ENCODE results near the gene CRYBA1.
"Not testable (repeated sequence)": the region's sequence is repeated elsewhere in the genome, so short reads cannot be mapped to it uniquely, and the experiment has no call there.

CRYBA1 gene

GRCh38 chr17:29238133-29238850, 8.4 kb upstream of the CRYBA1 start:
- DNase-seq = no peak

DNA sequence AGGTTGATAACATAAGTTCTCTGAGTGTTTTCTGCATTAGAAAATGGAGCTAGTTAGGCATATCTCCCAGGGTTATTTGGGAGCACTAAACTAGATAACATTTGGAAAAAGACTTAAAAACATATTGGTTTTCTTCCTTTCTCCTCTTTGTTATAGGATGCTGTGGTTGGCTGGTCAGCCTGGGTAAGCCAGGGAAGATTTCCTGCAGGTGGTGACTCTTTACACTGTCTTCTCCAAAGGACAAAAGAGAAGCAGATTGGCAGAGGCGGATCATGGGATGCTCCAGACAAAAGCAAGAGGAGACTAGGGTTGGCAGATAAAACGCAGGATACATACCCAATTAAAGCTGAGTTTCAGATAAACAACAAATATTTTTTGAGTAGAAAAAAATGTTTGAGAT, 6.2 kb upstream of the CRYBA1 start:
- DNase-seq = no peak

DNA sequence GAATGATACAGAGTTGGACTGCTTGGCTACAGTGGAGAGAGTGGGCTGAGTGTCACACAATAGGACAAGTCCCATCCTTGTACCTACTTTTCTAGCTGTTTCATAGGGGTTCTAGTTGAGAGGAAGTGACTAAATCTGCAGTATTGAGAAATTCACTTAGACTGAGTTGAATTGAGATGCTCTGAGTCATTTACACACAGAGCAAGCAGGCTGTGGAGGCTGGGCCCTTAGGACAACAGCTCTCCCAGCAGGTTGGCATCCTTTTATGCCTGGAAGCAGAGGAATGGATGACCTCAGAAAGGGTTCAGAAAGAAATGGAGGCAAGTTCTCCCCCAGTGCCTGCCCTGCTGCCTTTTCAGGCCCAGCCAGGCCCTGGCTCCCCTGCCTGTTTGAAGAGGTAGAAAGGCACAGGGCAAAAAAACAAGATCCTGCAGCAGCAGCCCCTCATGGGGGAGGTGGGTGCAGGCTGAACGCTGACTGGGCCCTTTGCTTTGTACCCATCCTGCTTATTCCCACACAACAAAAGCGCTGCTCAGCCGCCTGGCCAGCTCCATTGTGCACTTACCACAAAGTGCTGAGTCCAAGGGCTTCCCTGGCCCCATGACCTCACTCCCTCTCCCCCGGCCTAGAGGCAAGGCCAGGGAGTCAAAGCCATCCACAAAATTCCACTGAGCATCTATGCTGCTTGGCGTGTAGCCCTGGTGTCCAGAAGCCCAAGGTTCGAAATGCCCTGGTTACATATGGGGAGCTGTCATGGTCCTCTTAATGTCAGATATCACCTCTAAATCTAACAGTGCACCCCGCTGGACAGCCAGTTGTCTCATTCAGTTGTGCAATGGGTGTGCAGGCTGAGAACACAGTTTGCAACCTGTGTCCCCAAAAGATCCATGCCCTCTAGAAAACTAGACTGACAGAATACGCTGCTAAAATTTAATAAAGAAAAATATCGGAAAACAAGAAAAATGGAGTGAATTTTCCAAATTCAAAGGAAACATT, 5.4 kb upstream of the CRYBA1 start:
- no peak for DNase-seq

GRCh38 chr17:29242051-29242450, 4.6 kb upstream of the CRYBA1 start:
- no peak for DNase-seq

GRCh38 chr17:29242790-29243189, 3.9 kb upstream of the CRYBA1 start:
- DNase-seq = no peak

DNA sequence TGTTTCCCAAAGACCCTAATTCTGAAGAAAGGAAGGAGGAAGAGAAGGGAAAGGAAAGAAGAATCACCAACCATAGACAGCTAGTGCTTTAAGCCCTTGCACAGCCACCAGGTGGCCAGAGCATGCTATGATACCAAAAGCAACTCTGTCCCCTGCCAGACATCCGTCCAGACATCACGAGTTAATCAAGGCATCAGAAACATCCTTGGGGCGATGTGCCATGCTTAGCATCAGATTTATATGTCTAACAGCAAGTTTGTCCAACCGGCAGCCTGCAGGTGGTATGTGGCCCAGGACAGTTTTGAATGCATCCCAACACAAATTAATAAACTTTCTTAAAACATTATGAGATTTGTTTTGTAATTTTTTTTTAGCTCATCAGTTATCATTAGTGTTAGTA, 2.9 kb upstream of the CRYBA1 start:
- no peak for DNase-seq

DNA sequence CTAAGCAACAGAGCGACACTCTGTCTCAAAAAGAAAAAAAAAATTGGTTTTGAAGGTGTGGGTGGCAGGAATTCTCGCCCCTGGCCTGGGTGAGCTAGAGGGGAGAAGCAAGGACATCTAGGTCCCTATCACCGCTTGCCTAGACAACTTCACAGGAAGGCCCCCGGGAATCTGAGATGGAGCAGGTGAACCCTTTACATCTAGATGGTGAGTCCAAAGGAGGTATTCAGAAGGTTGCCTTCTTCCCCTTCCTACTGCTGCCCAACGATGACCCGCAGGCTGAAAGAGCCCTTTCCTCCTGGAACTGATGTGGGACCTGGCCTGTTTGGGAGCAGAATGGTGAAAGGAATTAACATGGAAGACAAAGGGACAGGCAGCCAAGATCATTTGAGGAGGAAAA, 1.3 kb upstream of the CRYBA1 start:
- no peak for DNase-seq

DNA sequence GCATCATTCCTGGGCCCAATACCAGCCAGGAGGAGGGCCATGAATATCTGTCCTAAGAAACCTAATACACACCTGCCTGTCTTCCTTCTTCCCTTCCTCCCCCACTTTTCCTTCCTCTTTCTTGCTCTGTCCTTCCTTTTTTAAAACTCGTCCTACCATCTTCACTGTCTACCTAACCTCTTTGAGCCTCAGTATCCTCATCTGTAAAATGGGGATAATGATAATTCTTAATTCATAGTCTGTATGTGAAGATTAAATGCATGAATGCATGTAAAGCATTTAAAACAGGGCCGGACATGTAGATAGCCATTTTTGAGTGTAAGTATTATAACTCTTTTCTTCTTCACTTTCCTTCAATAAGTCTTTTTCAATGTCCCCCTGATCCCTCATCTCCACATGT, 560 bp downstream of the CRYBA1 start:
- DNase-seq = no peak

DNA sequence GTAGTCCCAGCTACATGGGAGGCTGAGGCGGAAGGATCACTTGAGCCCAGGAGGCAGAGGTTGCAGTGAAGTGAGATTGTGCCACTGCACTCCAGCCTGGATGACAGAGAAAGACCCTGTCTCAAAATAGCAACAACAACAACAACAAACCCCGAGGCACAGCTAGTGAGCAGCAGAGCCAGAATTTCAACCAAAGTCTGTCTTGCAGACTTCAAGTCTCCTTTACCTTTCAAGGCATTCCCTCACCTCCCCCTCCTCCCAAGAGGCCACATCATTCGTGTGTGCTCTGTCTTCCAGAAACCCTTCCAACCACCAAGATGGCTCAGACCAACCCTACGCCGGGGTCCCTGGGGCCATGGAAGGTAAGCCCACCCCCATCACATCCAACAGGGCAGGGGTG, 2.2 kb downstream of the CRYBA1 start:
- no peak for DNase-seq

- no peak for DNase-seq
These were observed 4.0 kb downstream of the CRYBA1 start for GRCh38 chr17:29250666-29251065.

DNA sequence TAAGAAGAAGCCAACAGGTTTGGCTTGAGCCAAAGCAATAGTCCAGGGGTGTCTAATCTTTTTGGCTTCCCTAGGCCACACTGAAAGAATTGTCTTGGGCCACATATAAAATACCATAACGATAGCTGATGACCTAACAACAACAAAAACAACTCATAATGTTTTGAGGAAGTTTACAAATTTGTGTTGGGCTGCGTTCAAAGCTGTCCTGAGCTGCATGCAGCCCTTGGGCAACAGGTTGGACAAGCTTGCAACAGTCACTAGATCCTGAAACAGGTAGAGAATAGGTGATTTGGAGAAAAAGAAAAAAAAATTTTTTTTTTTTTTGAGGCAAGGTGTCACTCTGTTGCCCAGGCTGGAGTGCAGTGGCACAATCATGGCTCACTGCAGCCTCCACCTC, 4.5 kb downstream of the CRYBA1 start:
- DNase-seq = no peak

GRCh38 chr17:29252101-29252791, 5.6 kb downstream of the CRYBA1 start:
- no peak for DNase-seq

GRCh38 chr17:29253037-29253436, 6.4 kb downstream of the CRYBA1 start:
- no peak for DNase-seq

GRCh38 chr17:29255926-29256522, 9.4 kb downstream of the CRYBA1 start:
- no peak for DNase-seq

- no peak for DNase-seq
These were observed 10.2 kb downstream of the CRYBA1 start for GRCh38 chr17:29256735-29257466.

- DNase-seq = no peak
These were observed 11.1 kb downstream of the CRYBA1 start for GRCh38 chr17:29257756-29258155.

GRCh38 chr17:29263916-29264315, 17.3 kb downstream of the CRYBA1 start:
- DNase-seq = no peak

DNA sequence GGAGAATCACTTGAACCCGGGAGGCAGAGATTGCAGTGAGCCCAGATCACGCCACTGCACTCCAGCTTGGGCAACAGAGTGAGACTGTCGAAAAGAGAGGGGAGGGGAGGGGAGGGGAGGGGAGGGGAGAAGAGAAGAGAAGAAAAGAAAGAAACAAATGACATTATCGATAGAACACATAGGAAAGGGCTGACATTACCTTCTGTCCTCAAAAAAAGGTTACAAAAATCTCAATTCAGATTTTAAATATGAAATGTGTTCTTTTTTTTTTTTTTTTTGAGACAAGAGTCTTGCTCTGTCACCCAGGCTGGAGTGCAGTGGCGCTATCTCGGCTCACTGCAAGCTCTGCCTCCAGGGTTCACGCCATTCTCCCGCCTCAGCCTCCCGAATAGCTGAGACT, 25.3 kb downstream of the CRYBA1 start:
- not testable (repeated sequence) for DNase-seq

DNA sequence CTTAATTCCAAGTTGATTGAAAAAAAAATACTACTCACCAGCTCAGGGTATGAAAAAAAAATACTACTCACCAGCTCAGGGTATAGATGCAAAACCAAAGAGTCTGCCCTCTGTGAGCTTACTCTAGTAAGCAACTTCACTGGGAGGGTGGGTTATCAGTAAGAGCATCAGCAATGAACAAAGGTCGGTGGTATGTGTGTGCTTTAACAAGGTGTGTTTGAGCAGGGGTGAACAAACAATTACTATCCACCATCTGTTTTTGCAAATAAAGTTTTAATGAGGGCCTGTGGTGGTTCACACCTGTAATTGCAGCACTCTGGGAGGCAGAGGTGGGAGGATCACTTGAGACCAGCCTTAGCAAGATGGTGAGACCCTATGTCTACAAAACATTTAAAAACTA, 27.3 kb downstream of the CRYBA1 start:
- no peak for DNase-seq

DNA sequence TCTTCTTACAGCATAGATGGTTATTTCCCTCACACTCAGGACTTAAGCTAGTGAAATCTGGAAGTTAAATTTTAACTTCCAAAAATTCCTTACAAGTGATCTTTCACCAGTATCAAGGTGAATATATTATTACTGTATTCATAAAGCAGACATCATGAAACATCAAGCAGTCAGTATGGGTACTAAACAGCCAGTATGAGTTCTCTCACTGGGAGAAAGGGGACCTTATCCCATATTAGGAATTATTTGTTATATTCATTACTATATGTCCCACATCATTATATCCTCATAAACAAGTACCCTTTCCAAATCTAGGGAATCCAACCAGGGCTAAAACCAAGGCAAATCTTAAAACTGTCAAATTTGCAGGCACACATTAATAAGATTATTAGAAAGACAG, 32.0 kb downstream of the CRYBA1 start:
- no peak for DNase-seq

GRCh38 chr17:29279397-29280070, 32.9 kb downstream of the CRYBA1 start:
- no peak for DNase-seq

- DNase-seq = no peak
These were observed 36.8 kb downstream of the CRYBA1 start for GRCh38 chr17:29283496-29283895.

All from T-helper 9 cell (primary cell).